Astrocyte (in vitro differentiated cells and primary cell): ENCODE data around the gene NBPF10.
"Not testable (repeated sequence)": the region's sequence is repeated elsewhere in the genome, so short reads cannot be mapped to it uniquely, and the experiment has no call there.

Experiments used
- EZH2 ChIP-seq: IDR thresholded peaks from 2 replicates; pipeline ENCODE4 v1.6.1; 2012; ENCODE audit warnings: mild to moderate bottlenecking, low read length, inconsistent platforms; ENCODE audit not compliant: insufficient read depth
- TF ChIP-seq, protein P1 (sequence below): IDR thresholded peaks from 2 replicates; pipeline ENCODE4 v1.5.1; 2011; ENCODE audit warnings: low read depth, mild to moderate bottlenecking, inconsistent platforms, low read length, moderate library complexity; ENCODE audit not compliant: insufficient read depth

DNA sequence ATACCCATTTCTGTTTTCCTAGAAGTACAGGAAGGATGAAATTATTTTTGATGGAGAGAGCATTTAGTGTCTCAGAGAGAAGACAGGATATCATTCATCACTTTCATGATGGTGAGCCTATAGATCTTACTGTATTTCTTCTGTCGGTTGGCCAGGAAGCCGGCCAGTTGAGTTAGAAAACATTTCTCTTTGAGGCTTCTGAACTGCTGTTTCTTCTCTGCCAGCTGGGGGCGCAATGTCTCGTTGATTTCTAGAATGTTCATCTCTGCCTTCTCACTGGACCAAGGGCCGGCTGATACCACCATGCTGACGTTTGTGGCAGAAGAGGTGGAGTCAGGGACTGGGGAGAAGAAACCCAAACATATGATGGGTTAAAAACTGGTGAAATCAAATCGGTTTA, at the start of gene NBPF10:
- TF ChIP-seq, protein P1, sequence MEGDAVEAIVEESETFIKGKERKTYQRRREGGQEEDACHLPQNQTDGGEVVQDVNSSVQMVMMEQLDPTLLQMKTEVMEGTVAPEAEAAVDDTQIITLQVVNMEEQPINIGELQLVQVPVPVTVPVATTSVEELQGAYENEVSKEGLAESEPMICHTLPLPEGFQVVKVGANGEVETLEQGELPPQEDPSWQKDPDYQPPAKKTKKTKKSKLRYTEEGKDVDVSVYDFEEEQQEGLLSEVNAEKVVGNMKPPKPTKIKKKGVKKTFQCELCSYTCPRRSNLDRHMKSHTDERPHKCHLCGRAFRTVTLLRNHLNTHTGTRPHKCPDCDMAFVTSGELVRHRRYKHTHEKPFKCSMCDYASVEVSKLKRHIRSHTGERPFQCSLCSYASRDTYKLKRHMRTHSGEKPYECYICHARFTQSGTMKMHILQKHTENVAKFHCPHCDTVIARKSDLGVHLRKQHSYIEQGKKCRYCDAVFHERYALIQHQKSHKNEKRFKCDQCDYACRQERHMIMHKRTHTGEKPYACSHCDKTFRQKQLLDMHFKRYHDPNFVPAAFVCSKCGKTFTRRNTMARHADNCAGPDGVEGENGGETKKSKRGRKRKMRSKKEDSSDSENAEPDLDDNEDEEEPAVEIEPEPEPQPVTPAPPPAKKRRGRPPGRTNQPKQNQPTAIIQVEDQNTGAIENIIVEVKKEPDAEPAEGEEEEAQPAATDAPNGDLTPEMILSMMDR = not testable (repeated sequence)
- not testable (repeated sequence) for TF ChIP-seq EZH2
